Measurements from ENCODE around the gene APOBEC3C. TPM values are rescaled to one million over a fixed set of nuclear protein-coding genes. Genes with fewer than 3 reads are reported as not detected.
"Not testable (repeated sequence)": the region's sequence is repeated elsewhere in the genome, so short reads cannot be mapped to it uniquely, and the experiment has no call there.

APOBEC3C gene
- total and polyA plus RNA-seq, 9 donors: 7.0 to 88.9 (median 52.4) TPM

- WGBS, 3 donors: 100% methylated on average over 3 of the region's 3 CpGs; no CpG with 5 or more reads in 1 of the 3 donors
- no peak for DNase-seq
- peaks cover 2% of the 10 kb centered on the region for H3K4me1 ChIP-seq (ENCODE audit: insufficient read depth)
- H3K27me3 ChIP-seq: no peaks in the 10 kb centered on the region
- H3K36me3 ChIP-seq: no peaks in the 10 kb centered on the region
- intact Hi-C loops (cut with DNase I): loop anchor here in 1 of 4 donors (10.0 kb wide), 1 partner anchor 222 kb away; no protein-coding TSS in a partner anchor
- no peak for TF ChIP-seq POLR2A (IDR thresholded peaks at IDR 0.05)
- no peak for TF ChIP-seq CTCF (IDR thresholded peaks at IDR 0.05)
- TF ChIP-seq EP300 (IDR thresholded peaks at IDR 0.05): no peak
- H3K4me3 ChIP-seq: no peak overlapping the region
- H3K27ac ChIP-seq: no peak overlapping the region
- H3K9me3 ChIP-seq: no peaks in the 10 kb centered on the region
Observed at GRCh38 chr22:38986629-38987028, 27.4 kb upstream of the APOBEC3C start.

GRCh38 chr22:38987171-38987895 is 26.7 kb upstream of the APOBEC3C start:
- no peak for DNase-seq
- Histone ChIP-seq H3K36me3 (no peaks in the 10 kb centered on the region), H3K4me3 (no peak overlapping the region), H3K9me3 (no peaks in the 10 kb centered on the region), H3K27ac (no peak overlapping the region), H3K27me3 (no peaks in the 10 kb centered on the region), H3K4me1 (ENCODE audit: insufficient read depth) (peaks cover 2% of the 10 kb centered on the region)
- TF ChIP-seq EP300 (IDR thresholded peaks at IDR 0.05) (no peak), CTCF (IDR thresholded peaks at IDR 0.05) (no peak), POLR2A (IDR thresholded peaks at IDR 0.05) (no peak)
- 83 to 92% methylated on average over 8 of the region's 8 CpGs; no CpG with 5 or more reads in 1 of the 3 donors for WGBS, 3 donors
- intact Hi-C loops (cut with DNase I): loop anchor here in 1 of 4 donors (10.0 kb wide), 1 partner anchor 223 kb away; no protein-coding TSS in a partner anchor

- peaks cover 2% of the 10 kb centered on the region for H3K4me1 ChIP-seq (ENCODE audit: insufficient read depth)
- DNase-seq: no peak
- no peaks in the 10 kb centered on the region for H3K36me3 ChIP-seq
- no peaks in the 10 kb centered on the region for H3K27me3 ChIP-seq
- 93 to 94% methylated on average over 6 of the region's 6 CpGs; no CpG with 5 or more reads in 1 of the 3 donors for WGBS, 3 donors
- intact Hi-C loops (cut with DNase I): loop anchor here in 1 of 4 donors (10.0 kb wide), 1 partner anchor 225 kb away; no protein-coding TSS in a partner anchor
- H3K9me3 ChIP-seq: no peaks in the 10 kb centered on the region
- no peak for TF ChIP-seq CTCF (IDR thresholded peaks at IDR 0.05)
- TF ChIP-seq EP300 (IDR thresholded peaks at IDR 0.05): no peak
- no peak for TF ChIP-seq POLR2A (IDR thresholded peaks at IDR 0.05)
- H3K4me3 ChIP-seq: no peak overlapping the region
- H3K27ac ChIP-seq: no peak overlapping the region
Observed at GRCh38 chr22:38989466-38989865, 24.6 kb upstream of the APOBEC3C start.

GRCh38 chr22:38992871-38993371 is 21.1 kb upstream of the APOBEC3C start:
- intact Hi-C loops (cut with DNase I): not testable (repeated sequence)

GRCh38 chr22:38996105-38996504 is 18.0 kb upstream of the APOBEC3C start:
- intact Hi-C loops (cut with DNase I): loop anchor here in 1 of 4 donors (5.0 kb wide), 1 partner anchor 224 kb away; no protein-coding TSS in a partner anchor
- Histone ChIP-seq H3K9me3 (no peaks in the 10 kb centered on the region), H3K36me3 (no peaks in the 10 kb centered on the region), H3K4me1 (ENCODE audit: insufficient read depth) (peaks cover 2% of the 10 kb centered on the region), H3K4me3 (no peak overlapping the region), H3K27ac (no peak overlapping the region), H3K27me3 (no peaks in the 10 kb centered on the region)
- 56 to 75% (median 66%) methylated on average over 6 of the region's 6 CpGs for WGBS, 3 donors
- TF ChIP-seq CTCF (IDR thresholded peaks at IDR 0.05): no peak
- TF ChIP-seq POLR2A (IDR thresholded peaks at IDR 0.05): no peak
- TF ChIP-seq EP300 (IDR thresholded peaks at IDR 0.05): no peak
- DNase-seq: no peak

More at GRCh38 chr22:38992871-38993371, 21.1 kb upstream of the APOBEC3C start:
- 16 to 23% (median 23%) methylated on average over 8 to 12 of the region's 12 CpGs for WGBS, 3 donors
- H3K27me3 ChIP-seq; H3K27ac ChIP-seq; H3K9me3 ChIP-seq; H3K4me3 ChIP-seq; H3K36me3 ChIP-seq; H3K4me1 ChIP-seq (ENCODE audit: insufficient read depth): not testable (repeated sequence)
- DNase-seq: peak in 4 of 5 donors; percentile 33 to 43 (median 36)

Measured in ovary (tissue), 9 donors.